NT2/D1 (cell line): ENCODE data around the gene HNRNPA2B1.
"Not testable (repeated sequence)": the region's sequence is repeated elsewhere in the genome, so short reads cannot be mapped to it uniquely, and the experiment has no call there.

Experiments
- DNase-seq: peaks from one replicate; pipeline ENCODE4 v3.0.0-alpha.2; 2011; ENCODE audit warnings: low read depth, low spot score
- H3K27me3 ChIP-seq: 2 replicates; pipeline ENCODE4 v1.6.0; 2011; ENCODE audit warnings: mild to moderate bottlenecking; ENCODE audit not compliant: insufficient read length, insufficient read depth
- H3K36me3 ChIP-seq: 2 replicates; pipeline ENCODE4 v1.6.1; 2011; ENCODE audit warnings: mild to moderate bottlenecking, low read length, mixed read lengths; ENCODE audit not compliant: insufficient read depth, insufficient read length
- H3K4me1 ChIP-seq: 2 replicates; pipeline ENCODE4 v1.5.1; 2011; ENCODE audit not compliant: insufficient read depth, insufficient read length
- H3K4me3 ChIP-seq: 2 replicates; pipeline ENCODE4 v1.5.1; 2011; ENCODE audit warnings: low read depth; ENCODE audit not compliant: insufficient read length
- H3K9ac ChIP-seq: 2 replicates; pipeline ENCODE4 v1.6.0; 2011; ENCODE audit warnings: low read depth; ENCODE audit not compliant: insufficient read length
- H3K9me3 ChIP-seq: 2 replicates; pipeline ENCODE4 v1.5.1; 2011; ENCODE audit warnings: mild to moderate bottlenecking, low read length; ENCODE audit not compliant: insufficient read depth
- SUZ12 ChIP-seq: IDR thresholded peaks from 2 replicates; pipeline ENCODE4 v1.6.1; 2011; ENCODE audit not compliant: insufficient read length, insufficient read depth; ENCODE audit errors: extremely low read depth
- YY1 ChIP-seq: IDR thresholded peaks from 2 replicates; pipeline ENCODE4 v1.6.1; 2011; ENCODE audit not compliant: insufficient read length, insufficient read depth
- ZNF274 ChIP-seq: IDR thresholded peaks from 2 replicates; pipeline ENCODE4 v1.6.1; 2011; ENCODE audit warnings: mild to moderate bottlenecking, low read depth, low read length

The HNRNPA2B1 gene

DNA sequence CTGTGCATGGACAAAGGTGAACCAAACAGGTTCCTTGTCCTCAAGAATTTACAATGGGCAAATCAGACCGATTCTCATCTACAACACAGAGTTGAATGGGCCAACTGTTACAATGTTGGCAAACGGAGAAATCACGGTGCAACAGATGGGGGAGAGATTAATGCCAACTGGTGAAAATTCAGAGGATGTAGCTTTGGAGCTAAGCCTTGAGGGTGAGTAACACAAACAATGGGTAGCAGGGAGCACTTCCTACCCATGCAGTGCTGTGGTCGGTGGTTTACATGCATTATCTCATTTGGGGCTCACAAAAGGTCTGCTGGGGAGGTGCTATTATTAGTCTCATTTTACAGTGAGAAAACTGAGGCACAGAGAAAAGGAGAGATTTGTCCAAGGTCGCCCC, 49.5 kb downstream of the HNRNPA2B1 start:
- H3K36me3 ChIP-seq, result no peaks in the 10 kb centered on the region
- no peak overlapping the region for H3K4me3 ChIP-seq
- DNase-seq, result no peak
- H3K27me3 ChIP-seq, result peaks cover 9% of the 10 kb centered on the region
- peaks cover 18% of the 10 kb centered on the region for H3K4me1 ChIP-seq
- TF ChIP-seq YY1 (no peak), ZNF274 (no peak), SUZ12 (no peak)
- peaks cover 21% of the 10 kb centered on the region; the same call in 1 of the 2 replicates for H3K9me3 ChIP-seq
- no peak overlapping the region for H3K9ac ChIP-seq

DNA sequence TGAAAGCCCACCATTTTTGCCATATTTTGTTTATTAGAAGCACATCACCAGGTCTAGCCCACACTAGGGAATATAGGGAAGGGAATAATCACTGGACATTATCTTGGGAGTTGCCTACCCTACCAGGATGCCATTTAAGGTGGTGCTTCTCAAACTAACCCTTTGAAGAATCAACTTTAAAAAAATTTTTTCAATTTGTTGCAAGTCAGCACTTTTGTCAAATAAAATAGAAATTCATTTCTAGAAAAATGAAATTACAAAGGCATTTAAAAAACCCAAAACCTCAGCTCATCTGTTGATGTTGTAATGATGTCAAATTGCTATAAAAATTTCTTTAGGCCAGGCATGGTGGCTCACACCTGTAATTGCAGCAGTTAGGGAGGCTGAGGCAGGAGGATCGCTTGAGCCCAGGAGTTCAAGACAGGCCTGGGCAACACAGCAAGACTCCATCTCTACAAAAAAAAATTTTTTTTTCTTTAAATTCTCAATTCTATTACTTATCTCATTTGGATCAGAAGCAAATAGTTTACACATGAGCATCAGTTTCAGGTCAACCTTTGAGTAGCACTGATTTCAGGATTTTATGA, 51.1 kb downstream of the HNRNPA2B1 start:
- Histone ChIP-seq H3K4me3 (no peak overlapping the region), H3K27me3 (peaks cover 9% of the 10 kb centered on the region), H3K9ac (no peak overlapping the region), H3K36me3 (no peaks in the 10 kb centered on the region), H3K4me1 (peaks cover 13% of the 10 kb centered on the region), H3K9me3 (peaks cover 16% of the 10 kb centered on the region; the same call in 1 of the 2 replicates)
- DNase-seq, result no peak
- TF ChIP-seq SUZ12, result no peak
- TF ChIP-seq ZNF274, result no peak
- TF ChIP-seq YY1, result no peak

DNA sequence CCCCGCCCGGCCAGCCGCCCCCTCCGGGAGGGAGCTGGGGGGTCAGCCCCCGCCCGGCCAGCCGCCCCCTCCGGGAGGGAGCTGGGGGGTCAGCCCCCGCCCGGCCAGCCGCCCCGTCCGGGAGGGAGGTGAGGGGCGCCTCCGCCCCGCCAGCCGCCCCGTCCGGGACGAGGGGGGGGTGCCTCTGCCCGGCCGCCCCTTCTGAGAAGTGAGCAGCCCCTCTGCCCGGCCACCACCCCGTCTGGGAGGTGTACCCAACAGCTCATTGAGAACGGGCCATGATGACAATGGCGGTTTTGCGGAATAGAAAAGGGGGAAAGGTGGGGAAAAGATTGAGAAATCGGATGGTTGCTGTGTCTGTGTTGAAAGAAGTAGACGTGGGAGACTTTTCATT, 52.2 kb downstream of the HNRNPA2B1 start:
- not testable (repeated sequence) for H3K4me3 ChIP-seq, H3K4me1 ChIP-seq, H3K27me3 ChIP-seq

DNA sequence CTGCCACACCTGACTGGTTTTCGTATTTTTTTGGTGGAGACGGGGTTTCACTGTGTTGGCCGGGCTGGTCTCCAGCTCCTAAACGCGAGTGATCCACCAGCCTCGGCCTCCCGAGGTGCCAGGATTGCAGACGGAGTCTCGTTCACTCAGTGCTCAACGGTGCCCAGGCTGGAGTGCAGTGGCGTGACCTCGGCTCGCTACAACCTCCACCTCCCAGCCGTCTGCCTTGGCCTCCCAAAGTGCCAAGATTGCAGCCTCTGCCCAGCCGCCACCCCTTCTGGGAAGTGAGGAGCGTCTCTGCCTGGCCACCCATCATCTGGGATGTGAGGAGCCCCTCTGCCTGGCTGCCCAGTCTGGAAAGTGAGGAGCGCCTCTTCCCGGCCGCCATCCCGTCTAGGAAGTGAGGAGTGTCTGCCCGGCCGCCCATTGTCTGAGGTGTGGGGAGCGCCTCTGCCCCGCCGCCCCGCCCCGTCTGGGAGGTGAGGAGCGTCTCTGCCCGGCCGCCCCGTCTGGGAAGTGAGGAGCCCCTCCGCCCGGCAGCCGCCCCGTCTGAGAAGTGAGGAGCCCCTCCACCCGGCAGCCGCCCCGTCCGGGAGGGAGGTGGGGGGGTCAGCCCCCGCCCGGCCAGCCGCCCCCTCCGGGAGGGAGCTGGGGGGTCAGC, 52.8 kb downstream of the HNRNPA2B1 start:
- peaks cover 11% of the 10 kb centered on the region; the same call in 1 of the 2 replicates for H3K9me3 ChIP-seq
- DNase-seq, H3K4me1 ChIP-seq, H3K27me3 ChIP-seq, H3K9ac ChIP-seq, H3K4me3 ChIP-seq, H3K36me3 ChIP-seq: not testable (repeated sequence)

More for the DNA sequence above, 52.2 kb downstream of the HNRNPA2B1 start:
- not testable (repeated sequence) for H3K9ac ChIP-seq, H3K36me3 ChIP-seq, DNase-seq
- peaks cover 11% of the 10 kb centered on the region; the same call in 1 of the 2 replicates for H3K9me3 ChIP-seq

DNA sequence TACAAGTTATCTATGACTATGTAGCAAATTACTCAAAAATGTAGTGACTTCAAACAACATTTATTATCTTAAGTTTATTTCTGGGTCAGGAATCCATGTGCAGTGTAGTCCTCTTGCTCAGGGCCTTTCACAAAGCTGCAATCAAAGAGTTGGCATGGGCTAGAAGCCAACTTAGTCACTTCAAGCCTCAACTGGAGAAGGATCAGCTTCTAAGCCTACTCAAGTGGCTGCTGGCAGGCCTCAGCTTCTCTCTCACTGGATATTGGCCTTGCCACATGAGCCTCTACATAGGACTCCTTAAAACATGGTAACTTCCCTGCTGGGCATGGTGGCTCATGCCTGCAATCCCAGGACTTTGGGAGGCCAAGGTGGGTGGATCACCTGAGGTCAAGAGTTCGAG, 53.5 kb downstream of the HNRNPA2B1 start:
- Histone ChIP-seq H3K4me3 (no peak overlapping the region), H3K4me1 (peaks cover 9% of the 10 kb centered on the region), H3K27me3 (peaks cover 9% of the 10 kb centered on the region), H3K36me3 (no peaks in the 10 kb centered on the region), H3K9me3 (peaks cover 11% of the 10 kb centered on the region; the same call in 1 of the 2 replicates), H3K9ac (no peak overlapping the region)
- no peak for DNase-seq
- TF ChIP-seq SUZ12 (no peak), YY1 (no peak), ZNF274 (no peak)

DNA sequence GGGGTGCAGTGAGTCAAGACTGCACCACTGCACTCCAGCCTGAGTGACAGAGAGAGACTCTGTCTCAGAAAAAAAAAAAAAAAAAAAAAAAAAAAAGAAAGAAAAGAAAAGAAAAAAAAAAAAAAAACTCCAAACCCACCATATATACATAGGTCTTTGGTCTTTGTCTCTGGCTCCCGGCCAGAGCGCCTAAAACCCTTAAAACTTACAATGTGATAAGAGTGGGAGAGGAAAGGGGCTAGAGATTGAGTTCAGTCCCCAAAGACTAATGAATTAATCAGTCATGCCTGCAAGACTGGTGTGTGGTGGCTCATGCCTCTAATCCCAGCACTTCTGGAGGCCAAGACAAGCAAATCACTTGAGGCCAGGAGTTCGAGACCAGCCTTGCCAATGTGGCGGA, 55.3 kb downstream of the HNRNPA2B1 start:
- Histone ChIP-seq H3K9me3 (peaks cover 11% of the 10 kb centered on the region; the same call in 1 of the 2 replicates), H3K4me3 (no peak overlapping the region), H3K36me3 (no peaks in the 10 kb centered on the region), H3K4me1 (no peaks in the 10 kb centered on the region), H3K27me3 (peaks cover 4% of the 10 kb centered on the region), H3K9ac (no peak overlapping the region)
- DNase-seq, result no peak
- TF ChIP-seq SUZ12 (no peak), YY1 (no peak), ZNF274 (no peak)

DNA sequence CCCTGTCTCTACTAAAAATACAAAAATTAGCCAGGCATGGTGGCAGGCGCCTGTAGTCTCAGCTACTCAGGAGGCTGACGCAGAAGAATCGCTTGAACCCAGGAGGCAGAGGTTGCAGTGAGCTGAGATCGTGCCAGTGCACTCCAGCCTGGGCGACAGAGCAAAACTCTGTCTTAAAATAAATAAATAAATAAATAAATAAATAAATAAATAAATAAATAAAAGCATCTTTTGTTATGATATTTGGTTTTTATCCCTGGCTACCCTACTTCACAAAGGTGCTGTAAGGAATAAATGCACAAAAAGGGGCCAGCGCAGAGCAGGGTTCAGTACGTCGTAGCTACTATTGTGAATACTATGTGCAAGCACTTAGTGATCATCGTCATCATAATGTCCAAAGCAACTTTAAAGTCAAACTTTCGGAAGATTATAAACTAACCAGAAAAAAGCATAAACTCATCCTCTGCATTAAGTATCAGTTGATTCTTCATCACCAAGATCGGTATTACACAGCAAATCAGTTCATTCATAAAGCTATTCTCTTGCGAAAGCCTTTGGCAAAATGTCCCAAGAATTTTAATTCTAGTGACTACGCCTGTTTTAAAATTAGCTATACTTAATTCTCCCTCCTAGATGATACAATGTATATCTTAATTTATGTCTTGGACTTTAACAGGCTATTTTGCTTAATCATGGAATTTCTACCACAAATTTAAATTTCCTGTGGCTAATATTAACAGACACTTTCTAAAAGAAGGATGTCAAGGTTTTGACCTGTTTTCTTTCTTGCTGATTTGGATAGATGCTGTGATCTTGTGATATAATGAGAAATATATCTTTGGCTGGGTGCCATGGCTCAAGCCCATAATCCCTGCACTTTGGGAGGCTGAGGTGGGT, 56.1 kb downstream of the HNRNPA2B1 start:
- H3K27me3 ChIP-seq, result no peaks in the 10 kb centered on the region
- no peak for DNase-seq
- H3K4me1 ChIP-seq, result no peaks in the 10 kb centered on the region
- H3K9ac ChIP-seq, result no peak overlapping the region
- peaks cover 11% of the 10 kb centered on the region; the same call in 1 of the 2 replicates for H3K9me3 ChIP-seq
- no peak for TF ChIP-seq SUZ12
- no peak for TF ChIP-seq YY1
- TF ChIP-seq ZNF274, result no peak
- no peaks in the 10 kb centered on the region for H3K36me3 ChIP-seq
- no peak overlapping the region for H3K4me3 ChIP-seq
